ENCODE data around the gene CHRDL2.

DNA sequence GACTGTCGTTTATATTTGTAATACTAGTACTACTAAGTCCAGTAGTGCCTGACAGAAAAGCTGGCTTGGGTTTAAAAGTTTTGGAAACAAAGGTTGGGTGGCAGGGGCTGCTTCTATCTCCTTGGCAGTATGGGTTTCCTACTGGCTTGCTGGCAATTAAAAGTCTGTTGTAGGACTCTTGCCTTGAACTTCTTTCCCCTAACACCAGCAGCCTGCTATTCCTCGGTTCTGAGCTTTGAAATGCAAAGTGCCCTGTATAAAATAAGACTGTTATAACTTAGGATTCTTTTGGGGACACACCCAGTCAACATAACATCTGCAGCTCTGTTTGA lies 18.7 kb upstream of the CHRDL2 start:
- TF ChIP-seq ZNF521 (tag by site-specific recombination; IDR thresholded peaks at IDR 0.05) (no peak), CTCF (tag by site-specific recombination; IDR thresholded peaks at IDR 0.05) (no peak), ZNF555 (tag by site-specific recombination; conservative IDR thresholded peaks at IDR 0.05) (no peak), ZNF146 (tag by site-specific recombination; IDR thresholded peaks at IDR 0.05) (no peak), MEIS1 (CRISPR knock-in tag; IDR thresholded peaks at IDR 0.05; ENCODE audit: borderline replicate concordance) (no peak), ZNF350 (tag by site-specific recombination; IDR thresholded peaks at IDR 0.05) (no peak), ZNF580 (tag by site-specific recombination; IDR thresholded peaks at IDR 0.05) (no peak), SP2 (tag by site-specific recombination; IDR thresholded peaks at IDR 0.05) (no peak)
- TF ChIP-seq, protein P1, sequence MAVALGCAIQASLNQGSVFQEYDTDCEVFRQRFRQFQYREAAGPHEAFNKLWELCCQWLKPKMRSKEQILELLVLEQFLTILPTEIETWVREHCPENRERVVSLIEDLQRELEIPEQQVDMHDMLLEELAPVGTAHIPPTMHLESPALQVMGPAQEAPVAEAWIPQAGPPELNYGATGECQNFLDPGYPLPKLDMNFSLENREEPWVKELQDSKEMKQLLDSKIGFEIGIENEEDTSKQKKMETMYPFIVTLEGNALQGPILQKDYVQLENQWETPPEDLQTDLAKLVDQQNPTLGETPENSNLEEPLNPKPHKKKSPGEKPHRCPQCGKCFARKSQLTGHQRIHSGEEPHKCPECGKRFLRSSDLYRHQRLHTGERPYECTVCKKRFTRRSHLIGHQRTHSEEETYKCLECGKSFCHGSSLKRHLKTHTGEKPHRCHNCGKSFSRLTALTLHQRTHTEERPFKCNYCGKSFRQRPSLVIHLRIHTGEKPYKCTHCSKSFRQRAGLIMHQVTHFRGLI (tag by site-specific recombination; IDR thresholded peaks at IDR 0.05), result no peak
- TF ChIP-seq, protein P2, sequence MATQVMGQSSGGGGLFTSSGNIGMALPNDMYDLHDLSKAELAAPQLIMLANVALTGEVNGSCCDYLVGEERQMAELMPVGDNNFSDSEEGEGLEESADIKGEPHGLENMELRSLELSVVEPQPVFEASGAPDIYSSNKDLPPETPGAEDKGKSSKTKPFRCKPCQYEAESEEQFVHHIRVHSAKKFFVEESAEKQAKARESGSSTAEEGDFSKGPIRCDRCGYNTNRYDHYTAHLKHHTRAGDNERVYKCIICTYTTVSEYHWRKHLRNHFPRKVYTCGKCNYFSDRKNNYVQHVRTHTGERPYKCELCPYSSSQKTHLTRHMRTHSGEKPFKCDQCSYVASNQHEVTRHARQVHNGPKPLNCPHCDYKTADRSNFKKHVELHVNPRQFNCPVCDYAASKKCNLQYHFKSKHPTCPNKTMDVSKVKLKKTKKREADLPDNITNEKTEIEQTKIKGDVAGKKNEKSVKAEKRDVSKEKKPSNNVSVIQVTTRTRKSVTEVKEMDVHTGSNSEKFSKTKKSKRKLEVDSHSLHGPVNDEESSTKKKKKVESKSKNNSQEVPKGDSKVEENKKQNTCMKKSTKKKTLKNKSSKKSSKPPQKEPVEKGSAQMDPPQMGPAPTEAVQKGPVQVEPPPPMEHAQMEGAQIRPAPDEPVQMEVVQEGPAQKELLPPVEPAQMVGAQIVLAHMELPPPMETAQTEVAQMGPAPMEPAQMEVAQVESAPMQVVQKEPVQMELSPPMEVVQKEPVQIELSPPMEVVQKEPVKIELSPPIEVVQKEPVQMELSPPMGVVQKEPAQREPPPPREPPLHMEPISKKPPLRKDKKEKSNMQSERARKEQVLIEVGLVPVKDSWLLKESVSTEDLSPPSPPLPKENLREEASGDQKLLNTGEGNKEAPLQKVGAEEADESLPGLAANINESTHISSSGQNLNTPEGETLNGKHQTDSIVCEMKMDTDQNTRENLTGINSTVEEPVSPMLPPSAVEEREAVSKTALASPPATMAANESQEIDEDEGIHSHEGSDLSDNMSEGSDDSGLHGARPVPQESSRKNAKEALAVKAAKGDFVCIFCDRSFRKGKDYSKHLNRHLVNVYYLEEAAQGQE (tag by site-specific recombination; IDR thresholded peaks at IDR 0.05), result no peak
